ENCODE data around the gene CEP112.
"Not testable (repeated sequence)": the region's sequence is repeated elsewhere in the genome, so short reads cannot be mapped to it uniquely, and the experiment has no call there.

The CEP112 gene

DNA sequence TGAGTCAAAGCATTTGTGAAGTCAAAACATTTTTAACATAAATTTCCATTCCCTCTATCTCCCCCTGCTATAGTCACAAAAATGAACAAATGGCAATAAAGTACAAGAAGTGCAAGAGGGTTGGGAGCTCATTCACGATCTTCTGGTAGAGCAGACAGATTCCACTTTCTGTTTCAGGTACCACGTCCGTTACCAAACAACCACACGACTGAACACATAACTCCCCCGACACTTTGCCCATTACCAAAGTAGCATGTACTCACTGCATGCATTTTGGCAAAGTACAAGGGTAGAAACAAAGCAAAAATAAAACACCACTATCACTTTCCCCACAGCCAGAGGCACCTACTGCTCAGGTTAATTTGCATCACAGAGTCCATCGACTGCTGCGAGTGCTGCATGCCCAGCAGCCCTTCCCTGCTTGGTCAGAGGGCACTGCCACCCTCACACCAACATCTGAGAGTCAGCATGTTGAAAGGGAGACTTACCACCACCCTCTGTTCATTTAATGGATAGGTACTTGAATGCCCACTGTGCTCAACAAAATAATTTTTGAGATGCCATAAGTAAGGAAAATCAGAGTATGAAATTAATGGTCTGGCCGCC is 480.2 kb downstream of the CEP112 start:
- no peak for DNase-seq

DNA sequence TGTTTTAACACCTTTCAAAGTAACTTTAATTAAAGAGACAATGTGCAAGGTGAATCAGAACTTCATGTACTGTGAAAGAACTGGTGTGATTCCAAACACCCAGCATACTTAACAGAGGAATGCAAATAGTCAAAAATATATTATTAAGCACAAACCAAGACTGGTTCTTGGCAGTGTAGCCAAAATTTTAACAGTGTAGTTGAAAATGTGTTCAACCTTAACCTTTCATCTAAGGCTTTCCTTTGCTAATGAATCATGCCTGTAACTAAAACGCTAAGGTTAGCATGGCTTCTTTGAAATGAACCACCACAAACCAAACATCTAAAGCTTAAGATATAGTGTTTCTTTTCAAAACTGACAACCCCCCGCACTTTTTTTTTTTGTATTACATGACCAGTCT is 484.2 kb downstream of the CEP112 start:
- no peak for DNase-seq

DNA sequence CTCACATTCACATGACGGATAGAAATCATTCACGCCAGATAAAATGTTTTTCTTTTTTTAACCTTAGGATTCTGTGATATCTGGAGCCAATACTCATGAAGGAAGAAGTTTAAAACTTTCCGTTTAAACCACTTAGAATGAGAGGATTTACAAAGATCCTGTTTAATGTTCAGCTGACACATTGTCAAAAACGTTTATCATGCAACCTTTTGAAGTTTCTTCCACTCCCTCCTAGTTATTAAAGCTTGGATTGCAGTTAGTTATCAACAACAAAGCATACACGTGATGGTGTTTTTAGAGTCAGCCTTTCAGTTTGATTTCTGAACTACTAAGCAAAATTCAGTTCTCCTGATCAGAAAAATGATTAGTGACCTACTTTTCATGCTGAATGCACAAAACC is 487.2 kb downstream of the CEP112 start:
- no peak for DNase-seq

GRCh38 chr17:65703891-65704290 is 488.0 kb downstream of the CEP112 start:
- no peak for DNase-seq

GRCh38 chr17:65699459-65699858 is 492.5 kb downstream of the CEP112 start:
- no peak for DNase-seq

GRCh38 chr17:65698381-65699061 is 493.4 kb downstream of the CEP112 start:
- no peak for DNase-seq

DNA sequence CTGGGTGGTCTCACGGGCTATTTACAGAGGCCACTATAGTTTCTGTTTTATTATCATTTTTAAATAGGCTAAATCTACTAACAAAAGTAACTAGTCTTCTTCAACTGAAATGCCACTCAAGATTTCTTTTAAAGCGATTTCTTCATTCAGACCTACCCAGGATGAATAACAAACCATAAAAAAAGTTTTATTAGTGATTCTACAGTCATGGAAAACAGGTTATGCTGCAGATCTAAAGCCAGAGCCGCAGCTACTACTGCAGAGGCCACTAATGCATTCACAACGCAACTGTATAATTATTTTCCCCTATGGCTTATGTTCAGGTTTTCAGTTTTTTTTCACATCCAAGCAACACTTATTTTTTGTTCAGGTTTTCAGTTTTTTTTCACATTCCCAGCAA is 494.3 kb downstream of the CEP112 start:
- DNase-seq: no peak

GRCh38 chr17:65696739-65697394 is 495.1 kb downstream of the CEP112 start:
- DNase-seq: no peak

GRCh38 chr17:65694601-65695000 is 497.3 kb downstream of the CEP112 start:
- DNase-seq: no peak

GRCh38 chr17:65690626-65691310 is 501.2 kb downstream of the CEP112 start:
- DNase-seq: no peak

DNA sequence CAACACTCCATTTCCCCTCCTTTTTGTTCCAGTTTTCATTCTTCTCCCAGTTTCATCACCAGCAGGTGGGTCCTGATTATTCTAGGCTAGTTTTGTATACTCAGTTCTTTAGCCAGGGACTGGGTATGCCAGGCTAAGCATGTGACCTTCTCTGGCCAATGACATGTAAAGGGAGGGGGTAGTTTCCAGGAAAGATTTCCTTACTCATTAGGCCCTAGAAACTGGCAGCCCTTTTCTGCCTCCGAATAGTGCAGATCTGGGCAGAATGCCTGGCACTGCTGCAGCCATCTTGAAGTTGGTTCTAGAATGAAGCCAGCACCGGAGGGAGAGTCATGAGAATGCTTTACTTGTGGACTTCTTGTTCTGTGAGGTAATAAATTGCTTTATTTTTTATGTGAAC is 503.6 kb downstream of the CEP112 start:
- no peak for DNase-seq

GRCh38 chr17:65685110-65685509 is 506.8 kb downstream of the CEP112 start:
- DNase-seq: no peak

DNA sequence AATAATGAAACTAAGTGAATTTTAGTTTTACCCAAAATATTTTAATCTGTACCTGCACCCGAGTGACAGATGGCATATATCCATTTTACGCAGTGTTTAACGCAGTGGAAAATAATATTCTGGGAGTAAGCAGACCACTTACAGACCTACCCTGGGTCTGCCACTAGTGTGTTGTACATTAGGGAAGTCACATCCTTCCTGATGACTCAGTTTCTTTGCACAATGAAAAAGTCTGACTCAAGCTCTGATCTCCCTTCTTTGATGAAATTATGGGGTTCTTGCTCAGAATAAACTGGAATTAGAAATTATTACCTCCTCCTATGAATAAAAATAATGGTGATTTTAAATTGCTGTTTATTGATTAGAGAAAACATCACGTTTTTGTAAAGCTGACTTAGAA is 507.3 kb downstream of the CEP112 start:
- DNase-seq: no peak

DNA sequence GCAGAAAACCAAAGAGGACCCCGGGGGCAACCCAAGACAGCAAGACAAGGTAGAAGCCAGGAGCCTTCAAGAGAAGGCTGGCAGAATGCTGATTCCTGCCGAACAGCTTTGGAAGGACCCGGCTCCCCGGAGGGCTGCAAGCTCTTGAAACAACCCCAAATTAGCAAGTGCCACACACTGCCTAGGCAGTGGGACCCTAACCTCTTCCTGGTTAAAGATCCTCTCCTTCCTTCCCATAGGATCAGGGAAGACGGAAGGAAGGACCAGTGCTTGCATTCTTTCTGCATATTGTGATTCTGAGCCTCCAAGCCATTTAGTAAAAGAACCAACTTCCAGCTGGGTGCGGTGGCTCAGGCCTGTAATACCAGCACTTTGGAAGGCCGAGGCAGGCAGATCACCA is 508.5 kb downstream of the CEP112 start:
- no peak for DNase-seq

GRCh38 chr17:65681763-65682162 is 510.2 kb downstream of the CEP112 start:
- DNase-seq: not testable (repeated sequence)

- DNase-seq: no peak
These were observed 512.6 kb downstream of the CEP112 start for GRCh38 chr17:65679165-65679845.

DNA sequence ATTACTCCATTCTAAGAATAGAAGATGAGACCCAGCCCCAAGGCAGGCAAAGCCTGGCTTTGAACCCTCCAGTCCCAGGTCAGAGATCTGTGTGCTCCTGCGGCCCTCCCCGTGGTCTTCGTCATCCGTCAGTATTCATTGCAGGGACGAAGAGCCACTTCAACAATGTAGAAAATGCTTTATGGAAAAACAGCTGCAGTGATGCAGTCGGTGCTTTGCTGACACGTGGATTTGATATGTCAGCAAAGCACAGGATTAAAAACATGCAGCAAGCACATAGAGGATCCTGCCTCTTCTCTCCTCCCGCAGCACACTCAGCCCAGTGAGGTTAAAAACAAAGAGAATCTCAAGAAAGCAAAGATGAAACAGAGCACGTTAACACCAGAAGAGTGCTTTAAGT is 513.4 kb downstream of the CEP112 start:
- no peak for DNase-seq

DNA sequence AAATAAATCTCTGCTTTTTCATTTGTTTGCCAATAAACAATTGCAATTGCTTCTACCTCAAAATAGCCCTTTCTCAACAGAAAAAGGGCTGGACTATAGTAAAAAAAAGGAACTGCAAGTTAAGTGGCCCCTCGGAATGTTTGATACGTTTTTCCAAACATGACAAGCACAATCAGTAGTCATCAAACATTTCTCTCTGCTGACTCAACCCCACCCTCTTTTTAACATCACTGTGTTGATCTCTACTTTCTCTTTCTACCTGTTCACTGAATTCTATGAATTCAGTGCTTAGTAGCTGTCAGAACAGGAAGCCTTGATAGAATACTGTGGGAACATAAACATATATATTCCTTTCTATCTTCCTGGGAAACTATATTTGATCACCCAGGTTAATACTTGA is 514.0 kb downstream of the CEP112 start:
- no peak for DNase-seq

GRCh38 chr17:65674246-65675045 is 517.5 kb downstream of the CEP112 start:
- DNase-seq: no peak

DNA sequence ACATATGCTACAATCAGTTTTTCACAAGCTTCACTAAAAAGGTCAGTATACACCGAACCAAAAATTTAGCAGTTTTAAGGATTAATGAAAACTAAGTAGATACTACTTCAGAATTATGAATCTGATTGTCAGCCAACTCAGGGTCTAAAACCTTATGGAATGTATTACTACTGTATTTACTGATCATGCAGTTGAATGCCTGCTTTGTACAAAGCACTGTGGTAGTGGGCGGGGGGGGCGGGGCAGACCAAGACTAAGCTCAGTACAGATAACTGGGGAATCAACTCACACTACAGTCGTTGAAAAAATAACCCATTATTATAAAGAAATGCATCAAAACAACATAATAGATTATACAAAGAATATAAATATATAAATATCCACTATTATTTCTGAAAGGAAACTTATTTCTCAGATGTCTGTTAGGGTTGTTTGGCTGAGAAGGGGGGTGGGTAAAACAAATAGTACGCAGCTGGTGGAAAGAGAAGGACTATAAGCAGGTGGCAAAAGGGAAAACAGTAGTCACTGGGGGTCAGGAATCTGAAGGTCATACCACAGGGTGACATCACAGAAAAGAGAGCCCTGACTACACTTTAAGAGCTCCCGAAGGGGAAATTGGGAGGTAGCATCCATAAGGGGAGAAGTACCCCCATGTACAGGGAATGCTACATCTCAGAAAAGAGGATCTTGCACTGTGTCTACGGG is 521.1 kb downstream of the CEP112 start:
- no peak for DNase-seq

- no peak for DNase-seq
These were observed 523.7 kb downstream of the CEP112 start for GRCh38 chr17:65668211-65668610.

GRCh38 chr17:65667656-65668055 is 524.3 kb downstream of the CEP112 start:
- no peak for DNase-seq
